ENCODE data around the gene SOCS1. TPM values are rescaled to one million over a fixed set of nuclear protein-coding genes. Genes with fewer than 3 reads are reported as not detected.
A peak's percentile ranks its signal among the peaks of the same experiment; 100 is the strongest.
"Not testable (repeated sequence)": the region's sequence is repeated elsewhere in the genome, so short reads cannot be mapped to it uniquely, and the experiment has no call there.

Gene SOCS1
- total RNA-seq, 2 donors from 2014 or later: 2.6 to 8.2 TPM

- 72% methylated on average over 7 of the region's 7 CpGs for WGBS
- intact Hi-C loops (cut with DNase I): no loop called here
- TF ChIP-seq, protein P1, sequence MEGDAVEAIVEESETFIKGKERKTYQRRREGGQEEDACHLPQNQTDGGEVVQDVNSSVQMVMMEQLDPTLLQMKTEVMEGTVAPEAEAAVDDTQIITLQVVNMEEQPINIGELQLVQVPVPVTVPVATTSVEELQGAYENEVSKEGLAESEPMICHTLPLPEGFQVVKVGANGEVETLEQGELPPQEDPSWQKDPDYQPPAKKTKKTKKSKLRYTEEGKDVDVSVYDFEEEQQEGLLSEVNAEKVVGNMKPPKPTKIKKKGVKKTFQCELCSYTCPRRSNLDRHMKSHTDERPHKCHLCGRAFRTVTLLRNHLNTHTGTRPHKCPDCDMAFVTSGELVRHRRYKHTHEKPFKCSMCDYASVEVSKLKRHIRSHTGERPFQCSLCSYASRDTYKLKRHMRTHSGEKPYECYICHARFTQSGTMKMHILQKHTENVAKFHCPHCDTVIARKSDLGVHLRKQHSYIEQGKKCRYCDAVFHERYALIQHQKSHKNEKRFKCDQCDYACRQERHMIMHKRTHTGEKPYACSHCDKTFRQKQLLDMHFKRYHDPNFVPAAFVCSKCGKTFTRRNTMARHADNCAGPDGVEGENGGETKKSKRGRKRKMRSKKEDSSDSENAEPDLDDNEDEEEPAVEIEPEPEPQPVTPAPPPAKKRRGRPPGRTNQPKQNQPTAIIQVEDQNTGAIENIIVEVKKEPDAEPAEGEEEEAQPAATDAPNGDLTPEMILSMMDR (IDR thresholded peaks at IDR 0.05): no peak
- no peak for TF ChIP-seq POLR2A (IDR thresholded peaks at IDR 0.05)
- no peak for TF ChIP-seq POLR2AphosphoS5 (IDR thresholded peaks at IDR 0.05)
Measured at GRCh38 chr16:11300560-11300892, 44.5 kb upstream of the SOCS1 start.

DNA sequence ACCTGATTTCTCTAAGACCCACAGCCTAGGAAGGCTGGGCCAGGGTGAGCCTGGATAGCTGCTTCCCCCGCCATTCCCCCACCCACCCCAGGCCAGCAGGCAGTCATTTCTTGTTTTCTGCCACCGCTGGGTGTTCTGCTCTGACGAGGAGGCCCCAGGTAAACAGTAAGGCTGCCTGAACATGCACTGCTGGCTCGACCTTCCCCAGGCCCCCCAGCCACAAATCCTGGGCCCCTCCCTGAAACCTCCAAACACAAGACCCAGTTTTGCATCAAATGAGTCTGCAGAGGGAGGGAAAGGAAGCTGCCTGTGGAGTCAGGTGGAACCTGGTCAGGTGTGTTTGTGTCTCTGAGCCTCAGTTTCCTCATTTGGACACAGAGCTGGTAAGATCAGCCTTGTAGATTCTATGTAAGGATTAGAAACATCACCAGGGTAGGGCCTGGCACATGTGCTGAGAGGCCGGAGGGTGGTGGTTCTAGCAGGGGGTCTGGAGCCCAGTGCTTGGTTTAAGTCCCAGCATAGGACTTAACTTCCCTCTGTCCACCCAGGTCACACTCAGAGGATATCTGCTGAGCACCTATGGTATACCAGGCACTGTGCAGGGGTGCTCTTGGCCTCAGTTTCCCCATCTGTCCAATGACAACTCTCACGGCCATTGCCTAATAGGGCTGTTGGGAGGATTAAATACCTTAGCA is 44.0 kb upstream of the SOCS1 start:
- no peak overlapping the region for H3K27ac ChIP-seq
- intact Hi-C loops (cut with DNase I): no loop called here
- H3K4me1 ChIP-seq (replicated peaks): peaks cover 2% of the 10 kb centered on the region
- H3K27me3 ChIP-seq (replicated peaks; ENCODE audit: insufficient read depth): no peaks in the 10 kb centered on the region
- no peaks in the 10 kb centered on the region for H3K9me3 ChIP-seq
- no peak for TF ChIP-seq POLR2AphosphoS5 (IDR thresholded peaks at IDR 0.05)
- TF ChIP-seq POLR2A (IDR thresholded peaks at IDR 0.05): no peak
- TF ChIP-seq, protein P1 (IDR thresholded peaks at IDR 0.05): no peak
- WGBS: 73% methylated on average over 6 of the region's 6 CpGs
- H3K36me3 ChIP-seq: no peaks in the 10 kb centered on the region
- no peak overlapping the region for H3K4me3 ChIP-seq
- DNase-seq (ENCODE audit: low spot score): no peak

More at GRCh38 chr16:11300560-11300892, 44.5 kb upstream of the SOCS1 start:
- Histone ChIP-seq H3K4me1 (replicated peaks) (peaks cover 2% of the 10 kb centered on the region), H3K36me3 (no peaks in the 10 kb centered on the region), H3K27me3 (replicated peaks; ENCODE audit: insufficient read depth) (no peaks in the 10 kb centered on the region), H3K27ac (no peak overlapping the region), H3K4me3 (no peak overlapping the region), H3K9me3 (no peaks in the 10 kb centered on the region)
- no peak for DNase-seq (ENCODE audit: low spot score)

DNA sequence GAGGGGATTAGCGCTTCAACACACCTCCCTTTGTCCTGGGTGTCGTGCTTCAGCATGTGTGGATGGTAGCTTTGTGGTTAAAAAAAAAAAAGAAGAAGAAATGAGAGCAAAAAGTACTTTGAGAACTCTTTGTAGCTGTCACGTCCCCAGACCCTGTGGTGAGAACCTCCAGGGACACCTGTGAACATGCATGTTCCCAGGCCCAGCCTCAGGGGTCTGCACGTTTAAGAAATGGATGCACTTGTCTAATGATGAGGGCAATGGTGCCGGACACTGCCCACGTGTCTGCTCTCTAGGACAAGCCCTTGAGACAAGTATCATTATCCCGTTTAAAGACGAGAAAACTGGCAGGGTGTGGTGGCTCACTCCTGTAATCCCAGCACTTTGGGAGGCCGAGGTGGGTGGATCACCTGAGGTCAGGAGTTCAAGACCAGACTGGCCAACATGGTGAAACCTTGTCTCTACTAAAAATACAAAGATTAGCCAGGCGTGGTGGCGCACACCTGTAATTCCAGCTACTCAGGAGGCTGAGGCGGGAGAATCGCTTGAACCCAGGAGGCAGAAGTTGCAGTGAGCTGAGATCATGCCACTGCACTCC is 43.0 kb upstream of the SOCS1 start:
- H3K4me1 ChIP-seq (replicated peaks); intact Hi-C loops (cut with DNase I); H3K36me3 ChIP-seq; H3K27me3 ChIP-seq (replicated peaks; ENCODE audit: insufficient read depth); H3K27ac ChIP-seq; DNase-seq (ENCODE audit: low spot score); H3K4me3 ChIP-seq; H3K9me3 ChIP-seq: not testable (repeated sequence)
- WGBS: 75% methylated on average over 13 of the region's 13 CpGs

GRCh38 chr16:11298143-11298900 is 42.3 kb upstream of the SOCS1 start:
- WGBS: 78% methylated on average over 5 of the region's 5 CpGs
- intact Hi-C loops (cut with DNase I): no loop called here
- no peak for DNase-seq (ENCODE audit: low spot score)
- no peak for TF ChIP-seq POLR2A (IDR thresholded peaks at IDR 0.05)
- TF ChIP-seq, protein P1 (IDR thresholded peaks at IDR 0.05): no peak
- no peak for TF ChIP-seq POLR2AphosphoS5 (IDR thresholded peaks at IDR 0.05)
- H3K4me3 ChIP-seq: no peak overlapping the region
- H3K4me1 ChIP-seq (replicated peaks): peaks cover 2% of the 10 kb centered on the region
- no peaks in the 10 kb centered on the region for H3K9me3 ChIP-seq
- no peaks in the 10 kb centered on the region for H3K27me3 ChIP-seq (replicated peaks; ENCODE audit: insufficient read depth)
- peak overlapping the region; percentile 49 to 55 for H3K27ac ChIP-seq
- H3K36me3 ChIP-seq: no peaks in the 10 kb centered on the region

GRCh38 chr16:11297492-11298142 is 41.6 kb upstream of the SOCS1 start:
- TF ChIP-seq, protein P1 (IDR thresholded peaks at IDR 0.05): peak in 2 of 4 experiments; percentile 33 to 40
- TF ChIP-seq POLR2A (IDR thresholded peaks at IDR 0.05) (no peak), POLR2AphosphoS5 (IDR thresholded peaks at IDR 0.05) (peak; percentile 76)
- peaks cover 2% of the 10 kb centered on the region for H3K4me1 ChIP-seq (replicated peaks)
- peak; percentile 84 for DNase-seq (ENCODE audit: low spot score)
- peak overlapping the region in 1 of 2 donors; percentile 5 for H3K4me3 ChIP-seq
- intact Hi-C loops (cut with DNase I): no loop called here
- peak overlapping the region; percentile 49 to 55 for H3K27ac ChIP-seq
- no peaks in the 10 kb centered on the region for H3K36me3 ChIP-seq
- no peaks in the 10 kb centered on the region for H3K9me3 ChIP-seq
- 7% methylated on average over 19 of the region's 19 CpGs for WGBS
- no peaks in the 10 kb centered on the region for H3K27me3 ChIP-seq (replicated peaks; ENCODE audit: insufficient read depth)
